MM.1S (cell line): ENCODE measurements around the gene LKAAEAR1.

Source experiments
- EZH2 ChIP-seq: fragments of 300-600 bp; sonication (generic); optimal IDR thresholded peaks from 2 replicates; pipeline ENCODE3; 2017; ENCODE audit warnings: low read depth, mild to moderate bottlenecking, antibody characterized with exemption, low read length, mixed read lengths
- TF ChIP-seq, protein P1 (sequence below): fragments of 300-600 bp; sonication (generic); IDR thresholded peaks from 2 replicates; pipeline ENCODE4 v1.5.1; 2016; ENCODE audit warnings: antibody characterized with exemption, low read length, mixed read lengths

DNA sequence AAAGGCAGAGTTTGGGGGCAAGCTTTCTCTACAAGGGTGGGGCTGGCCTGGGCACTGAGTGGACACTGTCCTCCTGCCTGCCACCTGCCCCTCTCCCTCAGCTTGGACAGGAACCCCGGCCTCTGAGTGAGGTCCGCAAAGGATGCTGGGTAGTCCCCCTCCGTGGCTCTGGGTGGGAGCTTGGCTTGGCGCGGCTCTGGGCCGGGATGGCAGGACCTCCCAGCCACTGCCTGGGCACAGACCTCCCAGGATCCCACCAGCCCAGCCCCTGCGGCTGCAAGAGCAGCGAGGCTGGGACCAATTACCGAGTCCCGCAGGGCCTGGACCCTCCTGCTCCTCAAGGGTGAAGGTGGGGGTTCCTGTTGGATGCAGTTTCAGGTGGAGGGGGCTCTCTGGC lies 31.9 kb downstream of the LKAAEAR1 start:
- TF ChIP-seq, protein P1, sequence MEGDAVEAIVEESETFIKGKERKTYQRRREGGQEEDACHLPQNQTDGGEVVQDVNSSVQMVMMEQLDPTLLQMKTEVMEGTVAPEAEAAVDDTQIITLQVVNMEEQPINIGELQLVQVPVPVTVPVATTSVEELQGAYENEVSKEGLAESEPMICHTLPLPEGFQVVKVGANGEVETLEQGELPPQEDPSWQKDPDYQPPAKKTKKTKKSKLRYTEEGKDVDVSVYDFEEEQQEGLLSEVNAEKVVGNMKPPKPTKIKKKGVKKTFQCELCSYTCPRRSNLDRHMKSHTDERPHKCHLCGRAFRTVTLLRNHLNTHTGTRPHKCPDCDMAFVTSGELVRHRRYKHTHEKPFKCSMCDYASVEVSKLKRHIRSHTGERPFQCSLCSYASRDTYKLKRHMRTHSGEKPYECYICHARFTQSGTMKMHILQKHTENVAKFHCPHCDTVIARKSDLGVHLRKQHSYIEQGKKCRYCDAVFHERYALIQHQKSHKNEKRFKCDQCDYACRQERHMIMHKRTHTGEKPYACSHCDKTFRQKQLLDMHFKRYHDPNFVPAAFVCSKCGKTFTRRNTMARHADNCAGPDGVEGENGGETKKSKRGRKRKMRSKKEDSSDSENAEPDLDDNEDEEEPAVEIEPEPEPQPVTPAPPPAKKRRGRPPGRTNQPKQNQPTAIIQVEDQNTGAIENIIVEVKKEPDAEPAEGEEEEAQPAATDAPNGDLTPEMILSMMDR = no peak
- no peak for TF ChIP-seq EZH2
